Panc1 (cell line): ENCODE data around the gene ALPK1. TPM values are rescaled to one million over a fixed set of nuclear protein-coding genes. Genes with fewer than 3 reads are reported as not detected.

Source experiments
- ATAC-seq: fragments of 200-7000 bp; cut with Tn5 transposase; 2 replicates; pipeline ENCODE4 v1.9.1; 2020; ENCODE audit warnings: mild to moderate bottlenecking, moderate library complexity
- BruUV-seq: library from RNA; stranded (reverse); fragments of 400-500 nt; replicated peaks from 2 replicates; lab custom pipeline; 2021; lab: Mats Ljungman, UMichigan
- CTCF ChIA-PET: fragments of 300-600 bp; sonication (Branson Sonifier 250); formaldehyde crosslinking; loops from one replicate; lab custom pipeline; 2022; ENCODE audit warnings: antibody characterized with exemption; lab: Charles Lee
- POLR2A ChIA-PET: fragments of 300-600 bp; sonication (Branson Sonifier 250); formaldehyde crosslinking; loops from one replicate; lab custom pipeline; 2022; ENCODE audit warnings: antibody characterized with exemption; lab: Charles Lee
- DNase-seq: peaks from one replicate; pipeline ENCODE4 v3.0.0-alpha.2; 2010; ENCODE audit warnings: low read depth, low spot score
- H3K27ac ChIP-seq: 2 replicates; pipeline ENCODE4 v1.5.1; 2011; ENCODE audit warnings: mild to moderate bottlenecking, low read length, inconsistent platforms
- H3K27me3 ChIP-seq: fragments of 200-500 bp; sonication (Bioruptor generic); 2 replicates; pipeline ENCODE4 v1.6.0; 2014; ENCODE audit warnings: low read length, inconsistent platforms; ENCODE audit not compliant: control insufficient read depth, insufficient read depth
- H3K36me3 ChIP-seq: fragments of 200-500 bp; sonication (Bioruptor generic); 2 replicates; pipeline ENCODE4 v1.5.1; 2014; ENCODE audit warnings: inconsistent platforms, mild to moderate bottlenecking, low read length, moderate library complexity; ENCODE audit not compliant: control insufficient read depth, insufficient read depth
- H3K4me1 ChIP-seq: 2 replicates; pipeline ENCODE4 v1.5.1; 2011; ENCODE audit warnings: inconsistent platforms, mild to moderate bottlenecking, low read length, moderate library complexity; ENCODE audit not compliant: control insufficient read depth, insufficient read depth
- H3K4me3 ChIP-seq, 2 experiments: 2 replicates each; pipeline ENCODE4 v1.5.1; 2011 to 2012; ENCODE audit warnings: low read depth in 2 of 2, low read length in 2 of 2, mild to moderate bottlenecking in 2 of 2, inconsistent platforms in 1 of 2, moderate library complexity in 1 of 2
- H3K9me3 ChIP-seq: fragments of 200-500 bp; sonication (Bioruptor generic); 2 replicates; pipeline ENCODE4 v1.5.1; 2014; ENCODE audit warnings: low read depth, mild to moderate bottlenecking, inconsistent platforms, low read length, moderate library complexity; ENCODE audit not compliant: control insufficient read depth, insufficient read depth
- CTCF ChIP-seq: fragments of 450-650 bp; IDR thresholded peaks from 2 replicates; pipeline ENCODE4 v1.5.1; 2017; ENCODE audit warnings: mild to moderate bottlenecking
- POLR2AphosphoS5 ChIP-seq: IDR thresholded peaks from 2 replicates; pipeline ENCODE4 v1.6.1; 2012; ENCODE audit warnings: mild to moderate bottlenecking, low read depth, low read length, moderate library complexity
- REST ChIP-seq, 2 experiments: IDR thresholded peaks; 2 replicates each; pipeline ENCODE4 v1.6.1; 2011 to 2012; ENCODE audit warnings: low read depth in 2 of 2, control low read depth in 1 of 2, low read length in 1 of 2, mild to moderate bottlenecking in 1 of 2, moderate library complexity in 1 of 2; ENCODE audit not compliant: insufficient read depth in 1 of 2
- SIN3A ChIP-seq: IDR thresholded peaks from 2 replicates; pipeline ENCODE4 v1.6.1; 2012; ENCODE audit warnings: low read depth, mild to moderate bottlenecking, low read length, moderate library complexity, borderline replicate concordance; ENCODE audit not compliant: insufficient read depth
- TCF7L2 ChIP-seq: IDR thresholded peaks from 2 replicates; pipeline ENCODE4 v1.6.1; 2011; ENCODE audit warnings: mild to moderate bottlenecking, low read depth, low read length, inconsistent platforms
- in situ Hi-C: cut with HindIII; loops from 2 replicates; pipeline ENCODE4 v1.10.0; 2016; ENCODE audit warnings: low sequenced_read_pairs, low pct_unique_long_range_greater_than_20kb
- intact Hi-C: fragments of 100-400 bp; cut with micrococcal nuclease; formaldehyde crosslinking; loops from one replicate; pipeline ENCODE4 v1.10.0; 2022; ENCODE audit not compliant: unreplicated experiment
- total RNA-seq: library from RNA; stranded (reverse); gene quantifications from one replicate; pipeline ENCODE4 v1.2.1, GENCODE V29; 2021; ENCODE audit not compliant: unreplicated experiment

ALPK1 gene
- total RNA-seq, 1 experiment from 2014 or later: 1.4 TPM

- no peaks in the 10 kb centered on the region for H3K27me3 ChIP-seq
- POLR2A ChIA-PET: no interaction called here
- BruUV-seq: no TSS peak
- no peak overlapping the region for H3K27ac ChIP-seq
- CTCF ChIA-PET: no interaction called here
- H3K4me3 ChIP-seq: no peak overlapping the region
- ATAC-seq: no peak
- DNase-seq: no peak
- in situ Hi-C loops (no loop called here), intact Hi-C loops (no loop called here)
- no peaks in the 10 kb centered on the region for H3K9me3 ChIP-seq
- H3K36me3 ChIP-seq: no peaks in the 10 kb centered on the region; the same call in 1 of the 2 replicates
- H3K4me1 ChIP-seq: no peaks in the 10 kb centered on the region
- TF ChIP-seq REST (IDR thresholded peaks at IDR 0.05; ENCODE audit: insufficient read depth in 1 of 2, low read depth in 2 of 2, low read length in 1 of 2) (no peak), TCF7L2 (no peak), POLR2AphosphoS5 (no peak)
Measured at GRCh38 chr4:112277705-112278448, 19.3 kb upstream of the ALPK1 start.

GRCh38 chr4:112279025-112279881 is 17.9 kb upstream of the ALPK1 start:
- no peak overlapping the region for H3K4me3 ChIP-seq
- ATAC-seq: no peak
- no peaks in the 10 kb centered on the region; the same call in 1 of the 2 replicates for H3K36me3 ChIP-seq
- DNase-seq: no peak
- H3K9me3 ChIP-seq: no peaks in the 10 kb centered on the region
- in situ Hi-C loops (no loop called here), intact Hi-C loops (no loop called here)
- no peak overlapping the region for H3K27ac ChIP-seq
- ChIA-PET CTCF (no interaction called here), POLR2A (interaction anchor here (0.5 kb wide), 1 partner anchor 270 kb away, joined by 3 read pairs; no protein-coding TSS in a partner anchor)
- no TSS peak for BruUV-seq
- H3K27me3 ChIP-seq: no peaks in the 10 kb centered on the region
- H3K4me1 ChIP-seq: peaks cover 2% of the 10 kb centered on the region; the same call in 1 of the 2 replicates
- no peak for TF ChIP-seq SIN3A
- no peak for TF ChIP-seq TCF7L2
- no peak for TF ChIP-seq REST (IDR thresholded peaks at IDR 0.05; ENCODE audit: insufficient read depth in 1 of 2, low read depth in 2 of 2, low read length in 1 of 2)
- no peak for TF ChIP-seq POLR2AphosphoS5
- no peak for TF ChIP-seq CTCF
